Activated CD4-positive, CD25-positive, alpha-beta regulatory T cell treated with anti-CD3 and anti-CD28 coated beads, Interleukin-2, amount 50 U/mL, for 16 hours (primary cell): Measurements from ENCODE around the gene HNRNPA3.
A peak's percentile ranks its signal among the peaks of the same experiment; 100 is the strongest.
"Not testable (repeated sequence)": the region's sequence is repeated elsewhere in the genome, so short reads cannot be mapped to it uniquely, and the experiment has no call there.

Experiments
- DNase-seq: peaks from one replicate; pipeline ENCODE4 v3.0.0-alpha.2; 2020; ENCODE audit warnings: low read depth, low spot score

HNRNPA3 gene

DNA sequence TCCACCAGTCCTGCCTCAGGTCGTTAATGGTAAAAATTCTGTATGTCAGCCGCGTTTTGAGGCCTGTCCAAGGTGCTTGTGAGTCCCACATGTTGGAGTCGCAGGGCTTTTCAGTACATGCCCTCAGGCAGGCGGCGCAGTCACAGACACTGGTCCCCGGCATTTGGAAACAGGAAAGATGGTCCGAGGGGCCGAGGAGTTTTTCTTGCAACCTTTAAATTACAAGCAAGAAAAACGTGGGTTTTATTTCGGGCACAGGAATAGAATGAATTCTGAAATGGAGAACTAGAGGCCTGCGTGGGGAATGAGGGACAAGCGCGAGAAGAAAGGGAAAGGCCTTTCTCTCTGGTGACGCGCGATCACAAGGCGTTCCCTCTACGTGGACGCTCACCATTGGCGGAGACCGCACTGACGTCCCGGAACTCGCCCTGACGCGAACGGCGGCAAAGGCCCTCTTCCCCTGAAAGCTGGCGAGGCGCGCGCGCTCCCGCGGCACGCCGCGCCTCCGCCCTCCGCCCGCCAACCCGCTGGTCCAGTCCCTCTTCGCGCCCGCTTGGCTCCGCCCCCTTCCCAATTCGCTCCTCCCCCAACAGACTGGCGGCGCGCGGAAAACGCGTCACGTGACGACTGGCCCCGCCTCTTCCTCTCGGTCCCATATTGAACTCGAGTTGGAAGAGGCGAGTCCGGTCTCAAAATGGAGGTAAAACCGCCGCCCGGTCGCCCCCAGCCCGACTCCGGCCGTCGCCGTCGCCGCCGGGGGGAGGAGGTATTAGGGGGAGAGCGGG lies at the start of gene HNRNPA3:
TSS of gene HNRNPA3 (plus strand) at position 689 of the 785 bp plus-strand sequence. CDS start at position 695, 6 bp downstream.
- DNase-seq, result peak; percentile 99

DNA sequence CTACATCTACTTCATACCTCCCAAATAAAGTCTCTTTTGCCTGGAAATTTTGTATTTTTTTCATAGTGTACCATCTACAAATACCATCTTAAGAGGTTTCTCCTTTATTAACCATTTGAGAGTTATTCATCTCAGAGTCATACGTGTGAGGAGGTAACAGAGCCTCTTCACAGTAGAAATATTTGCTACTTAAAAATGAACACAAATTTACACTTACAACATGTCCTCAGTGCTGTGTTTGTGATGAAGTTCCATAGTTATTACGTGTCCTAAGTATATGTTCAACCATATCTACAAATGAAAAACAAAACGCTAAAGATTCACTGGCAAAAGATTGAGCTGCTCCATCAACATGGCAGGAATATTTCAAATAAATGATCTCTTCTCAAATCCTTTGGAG lies 48.5 kb upstream of the HNRNPA3 start:
- no peak for DNase-seq

DNA sequence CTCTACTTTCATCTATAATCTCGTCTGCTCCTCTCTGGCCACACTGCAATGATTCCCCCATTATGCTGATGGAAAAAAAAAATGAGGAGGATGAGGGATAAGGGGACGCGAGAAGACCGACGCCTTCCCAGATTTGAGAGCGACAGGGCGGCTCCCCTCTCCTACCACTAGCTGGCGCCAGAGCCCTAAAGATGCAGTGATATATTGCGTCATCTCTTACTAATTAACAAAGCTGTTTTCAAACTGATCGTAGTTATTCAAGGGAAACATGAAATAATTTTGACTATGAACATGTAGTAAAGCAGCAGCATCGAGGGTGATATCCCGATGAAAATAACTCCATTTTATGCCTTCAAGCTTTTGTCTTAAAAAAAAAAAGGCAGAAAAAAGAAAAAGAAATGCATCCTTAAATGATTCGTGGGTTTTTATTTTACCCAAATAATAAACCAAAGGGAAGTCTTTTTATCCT lies 48.0 kb upstream of the HNRNPA3 start:
- peak; percentile 71 for DNase-seq

DNA sequence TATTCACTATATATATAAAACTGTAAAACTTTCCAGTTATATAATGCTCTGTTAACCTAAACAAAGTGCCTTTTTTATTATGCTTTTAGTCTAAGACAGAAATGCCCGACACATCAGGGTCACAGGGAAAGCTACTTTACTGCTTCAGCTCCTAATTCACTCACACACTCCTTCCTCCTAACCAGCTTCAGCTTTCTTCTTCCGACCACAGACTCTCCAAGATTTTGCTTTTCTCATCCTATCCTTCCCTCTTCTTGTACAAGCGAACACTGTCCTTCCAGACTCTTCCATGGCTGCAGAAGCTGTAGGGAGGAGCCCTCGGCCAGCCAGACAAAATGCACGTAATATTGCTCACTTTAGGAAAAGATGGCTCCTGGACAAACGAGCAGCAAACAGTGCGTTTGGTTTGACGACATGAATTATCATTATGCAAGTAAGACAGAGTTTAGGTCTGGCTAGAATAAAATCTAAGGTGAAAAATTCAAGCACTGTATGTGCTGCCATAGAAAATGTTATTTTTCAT lies 47.5 kb upstream of the HNRNPA3 start:
- no peak for DNase-seq

DNA sequence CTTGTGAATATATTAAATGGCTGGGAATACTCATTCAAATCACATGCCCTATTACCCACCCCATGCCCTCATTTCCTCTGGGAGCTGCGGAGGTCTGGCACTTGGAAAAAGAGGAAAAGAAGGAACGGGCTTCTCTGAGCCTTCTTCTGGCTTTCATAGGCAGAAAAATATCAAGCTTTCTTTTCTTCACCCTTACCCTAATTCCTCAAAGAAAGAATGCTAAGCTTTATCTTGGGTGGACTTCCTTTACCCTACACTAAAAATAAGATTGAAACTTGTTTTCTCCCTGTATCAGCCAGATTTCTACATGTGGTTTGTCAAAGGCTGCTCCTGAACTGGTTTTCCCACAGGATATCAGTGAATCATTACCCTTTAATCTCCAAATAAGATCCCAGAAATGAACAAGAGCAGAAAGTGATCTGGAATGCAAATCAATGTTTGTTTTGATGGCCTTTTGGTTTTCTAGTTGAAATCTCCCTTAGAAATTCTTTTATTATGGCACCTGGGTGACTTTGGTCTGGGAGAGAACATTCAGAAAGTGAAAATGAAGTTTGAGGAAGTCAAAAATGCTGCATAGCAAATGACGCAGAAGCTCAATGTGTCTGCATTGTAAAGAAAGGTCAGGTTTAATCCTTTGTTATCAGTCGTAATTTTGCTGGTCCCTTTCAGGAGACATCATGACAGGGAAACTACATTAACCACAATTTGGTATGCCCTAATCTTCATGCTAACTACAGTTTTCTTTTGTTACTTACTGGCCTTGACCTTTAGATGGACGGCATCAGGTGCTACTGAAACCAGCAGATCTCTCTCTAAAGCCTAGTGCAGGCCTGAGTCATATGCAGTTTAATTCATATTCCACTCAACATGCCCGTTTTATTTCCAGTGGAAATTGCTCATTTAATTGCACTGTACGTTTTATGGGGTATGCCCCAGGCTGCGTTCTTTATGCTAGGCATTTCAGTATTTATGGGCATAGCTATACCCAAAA lies 46.6 kb upstream of the HNRNPA3 start:
- no peak for DNase-seq

DNA sequence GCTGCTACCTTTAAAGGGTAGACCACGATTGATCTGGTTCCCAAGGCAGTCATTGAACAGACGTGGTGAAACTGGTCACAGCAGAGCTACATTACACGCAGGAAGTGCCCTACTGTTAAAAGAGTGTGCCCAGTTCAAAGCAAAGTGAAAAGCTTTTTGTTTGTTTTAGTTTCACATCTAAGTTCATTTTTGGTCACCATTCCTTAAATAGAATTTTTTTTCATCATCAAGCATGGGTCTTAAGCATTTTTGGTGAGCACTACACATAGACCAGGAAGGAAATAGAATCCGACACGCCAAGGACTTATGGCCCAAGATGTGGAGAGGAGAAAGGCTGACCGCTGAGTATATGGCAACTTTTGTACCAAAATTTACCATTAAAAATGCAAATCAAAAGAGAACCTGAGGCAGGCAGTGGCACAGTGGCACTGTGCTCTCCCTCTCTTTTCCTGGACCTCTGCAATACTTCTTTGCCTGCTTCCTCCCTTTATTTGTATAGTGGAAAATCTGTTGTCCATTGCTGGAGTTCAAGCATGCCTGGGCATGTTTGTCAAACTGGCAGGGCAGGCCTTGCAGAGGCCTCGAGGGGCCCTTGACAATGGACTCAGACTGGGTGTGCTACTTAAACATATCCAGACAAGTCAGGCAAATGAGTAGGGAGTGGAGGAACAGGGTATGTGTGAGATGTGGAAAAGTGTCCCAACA lies 42.6 kb upstream of the HNRNPA3 start:
- DNase-seq, result no peak

DNA sequence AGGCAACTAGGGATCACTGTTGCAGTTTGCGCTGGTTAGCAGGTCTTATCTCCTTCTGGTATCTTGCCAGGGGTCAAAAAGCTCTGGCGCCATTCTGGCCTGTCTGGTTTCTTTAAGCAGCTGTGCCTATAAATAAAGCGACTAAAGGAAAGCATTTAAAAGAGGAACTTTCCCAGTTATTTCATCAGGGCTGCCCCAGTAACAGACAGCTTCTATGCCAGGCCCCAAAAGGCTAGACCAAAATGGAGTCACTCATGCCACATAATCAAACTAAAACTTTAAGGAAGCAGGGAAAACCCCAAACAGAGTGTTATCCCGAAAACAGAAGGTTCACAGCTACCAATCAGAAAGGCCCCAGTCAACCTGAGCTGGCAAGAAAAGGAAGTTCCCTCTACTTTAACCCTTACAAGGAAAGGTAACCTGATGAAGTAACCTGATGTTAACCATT lies 41.2 kb upstream of the HNRNPA3 start:
- no peak for DNase-seq

DNA sequence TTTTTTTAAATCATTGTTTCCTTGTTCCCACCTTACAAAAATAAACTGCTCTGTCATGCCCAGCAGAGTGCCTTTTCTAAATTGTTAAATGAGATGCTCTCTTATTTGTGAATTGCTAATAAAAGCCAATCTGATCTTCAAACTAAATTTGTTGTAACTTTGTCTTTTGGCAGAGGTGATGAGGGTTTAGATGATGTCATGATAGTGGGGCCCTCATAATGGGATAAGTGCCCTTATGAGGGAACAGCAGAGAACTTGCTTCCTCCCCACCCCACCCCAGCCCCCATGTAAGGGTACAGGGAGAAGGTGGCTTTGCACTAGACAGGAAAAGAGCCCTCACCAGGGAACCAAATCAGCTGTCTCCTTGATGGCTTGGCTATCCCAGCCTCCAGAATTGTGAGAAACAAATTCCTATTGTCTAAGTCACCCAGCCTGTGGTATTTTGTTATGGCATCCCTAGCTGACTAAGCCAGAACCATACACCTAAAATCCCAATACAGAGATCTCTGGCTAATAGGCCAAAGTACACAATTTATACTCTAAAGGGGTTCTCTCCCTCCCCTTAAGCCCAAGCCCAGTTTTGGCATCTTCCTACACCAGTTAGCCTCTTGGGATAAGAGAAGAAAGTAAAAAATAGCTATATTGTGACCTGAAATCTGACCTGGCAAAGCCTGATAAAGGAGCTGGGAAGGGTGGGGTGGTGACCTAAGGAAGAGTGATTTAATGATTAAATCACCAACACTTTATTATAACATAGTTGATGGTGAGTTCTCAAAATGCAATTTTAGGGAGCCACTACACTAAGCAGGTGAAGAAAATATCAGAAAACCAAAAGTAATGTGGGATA lies 40.3 kb upstream of the HNRNPA3 start:
- DNase-seq, result no peak

DNA sequence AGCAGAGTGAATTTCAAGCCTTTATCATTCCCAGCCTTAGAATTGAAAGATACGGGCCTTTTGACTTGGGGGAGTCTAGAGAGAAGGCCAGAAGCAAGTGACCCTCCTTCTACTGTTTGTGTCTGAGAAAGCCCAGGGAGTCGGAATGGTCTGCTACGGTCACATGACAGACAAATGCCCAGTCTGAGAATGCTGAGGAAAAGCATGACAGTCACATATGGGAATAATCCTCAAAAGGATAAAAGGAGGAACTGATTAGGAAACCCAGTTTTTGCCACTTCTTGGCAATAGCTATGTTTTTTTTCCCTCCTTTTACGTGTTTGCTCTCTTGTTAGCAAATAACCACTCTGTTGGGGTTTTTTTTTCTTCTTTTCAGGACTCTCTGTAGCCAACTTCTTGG lies 38.1 kb upstream of the HNRNPA3 start:
- DNase-seq, result no peak

DNA sequence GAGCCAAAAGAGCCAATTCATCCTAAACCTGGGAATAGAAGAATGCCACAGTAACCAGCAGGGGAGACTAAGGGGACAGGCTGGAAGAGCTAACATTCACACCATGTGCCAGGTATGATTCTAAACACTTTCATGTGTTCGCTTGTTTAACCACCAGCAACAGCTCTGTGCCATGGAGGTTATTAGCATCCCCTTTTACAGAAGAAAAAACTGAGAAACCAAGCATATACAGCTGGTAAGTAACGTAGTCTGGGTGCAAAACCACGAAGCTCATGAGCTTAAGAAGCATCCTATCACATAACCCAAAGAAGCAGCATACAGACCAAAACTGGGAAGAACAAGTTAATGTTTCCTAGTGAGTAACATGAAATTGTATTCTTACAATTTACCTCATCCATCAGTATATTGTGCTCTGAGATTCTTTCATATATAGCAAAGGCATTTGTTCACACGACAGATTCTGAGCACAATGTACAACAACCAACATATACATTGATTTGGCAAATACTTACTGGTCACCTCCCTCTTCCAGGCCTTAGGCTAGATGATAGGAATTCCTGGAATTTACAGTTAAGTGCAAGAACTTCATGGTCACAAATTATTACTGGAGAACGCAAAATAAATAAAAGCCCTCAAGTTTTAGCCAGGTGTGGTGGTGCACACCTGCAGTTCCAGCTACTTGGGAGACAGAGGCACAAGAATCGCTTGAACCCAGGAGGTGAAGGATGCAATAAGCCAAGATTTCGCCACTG lies 36.5 kb upstream of the HNRNPA3 start:
- DNase-seq, result no peak

DNA sequence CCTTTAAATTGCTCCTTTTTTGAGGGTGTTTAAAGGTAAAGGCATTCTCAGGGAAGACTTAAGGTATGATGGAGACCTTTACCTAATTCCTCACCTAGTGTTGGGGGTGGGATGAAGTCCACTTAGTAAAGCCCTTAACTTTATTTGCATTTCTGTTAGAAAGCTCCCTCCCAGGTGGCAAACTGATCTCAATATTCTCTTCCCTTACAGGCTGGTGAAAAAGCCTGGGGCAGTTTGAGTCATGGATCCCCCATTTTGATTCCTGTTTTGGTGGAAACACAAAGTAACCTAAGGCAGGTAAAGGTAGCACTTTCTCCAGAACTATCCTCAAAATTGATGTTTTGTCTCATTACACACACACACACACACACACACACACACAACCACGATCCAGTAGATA lies 33.8 kb upstream of the HNRNPA3 start:
- DNase-seq, result no peak

DNA sequence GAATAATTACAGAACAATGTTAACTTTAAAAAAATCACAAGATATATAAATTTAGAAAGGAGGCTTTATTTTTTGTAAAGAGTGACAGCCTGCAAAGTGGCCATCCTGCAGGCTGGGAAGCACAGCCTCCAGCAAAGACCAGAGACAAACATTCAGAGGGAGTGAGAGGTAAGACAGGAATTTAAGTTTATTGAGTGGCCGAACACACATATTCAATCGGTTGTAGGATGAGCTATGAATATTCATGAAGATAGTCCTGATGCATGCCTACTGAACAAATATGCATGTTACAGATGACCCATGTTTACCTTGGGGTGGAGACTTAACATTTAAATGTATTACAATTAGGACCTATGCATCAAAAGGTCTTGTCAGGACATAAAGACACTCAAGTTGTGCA lies 33.4 kb upstream of the HNRNPA3 start:
- no peak for DNase-seq

DNA sequence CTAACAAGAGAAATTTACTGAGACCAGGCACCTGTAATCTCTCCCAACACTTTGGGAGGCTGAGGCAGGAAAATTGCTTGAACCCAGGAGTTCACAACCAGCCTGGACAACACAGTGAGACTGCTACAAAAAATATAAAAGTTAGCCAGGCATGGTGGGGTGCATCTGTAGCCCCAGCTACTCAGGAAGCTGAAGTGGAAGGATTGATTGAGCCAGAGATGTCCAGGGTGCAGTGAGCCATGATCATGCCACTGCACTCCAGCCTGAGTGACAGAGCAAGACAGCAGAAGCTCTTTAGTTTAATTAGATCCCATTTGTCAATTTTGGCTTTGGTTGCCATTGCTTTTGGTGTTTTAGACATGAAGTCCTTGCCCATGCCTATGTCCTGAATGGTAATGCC lies 32.9 kb upstream of the HNRNPA3 start:
- DNase-seq, result not testable (repeated sequence)

DNA sequence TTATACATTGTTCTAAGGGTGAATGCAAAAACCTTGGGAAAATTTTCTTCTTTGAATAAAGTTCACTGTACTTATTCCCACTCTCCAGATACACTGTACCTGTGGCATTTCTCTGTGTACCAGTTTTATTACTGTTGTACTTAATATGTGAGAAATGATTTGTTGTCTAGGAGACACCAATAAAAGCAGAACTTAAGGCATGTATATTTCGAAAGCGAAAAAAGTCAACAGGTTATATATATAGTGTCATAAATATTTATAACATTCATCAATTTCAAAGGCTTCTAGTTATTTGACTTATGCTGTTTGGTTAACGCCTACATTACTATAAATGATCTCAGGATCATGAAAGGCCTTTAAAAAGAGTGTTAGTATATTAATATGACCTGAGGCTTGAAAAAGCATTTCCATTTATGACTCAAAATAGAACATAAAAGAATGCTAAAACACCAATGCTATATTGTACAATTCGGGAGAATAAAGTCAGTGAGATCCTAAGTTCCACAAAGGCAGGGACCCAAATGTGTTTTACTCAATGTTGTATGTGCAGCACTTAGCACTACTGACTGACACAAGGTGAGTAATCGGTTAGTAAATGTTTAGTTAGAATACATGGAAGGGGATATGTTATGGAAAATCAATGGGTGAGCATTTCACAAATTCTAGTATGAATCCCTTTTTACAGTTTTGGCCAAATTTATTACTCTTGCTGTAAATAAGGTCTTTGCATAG lies 32.2 kb upstream of the HNRNPA3 start:
- no peak for DNase-seq

DNA sequence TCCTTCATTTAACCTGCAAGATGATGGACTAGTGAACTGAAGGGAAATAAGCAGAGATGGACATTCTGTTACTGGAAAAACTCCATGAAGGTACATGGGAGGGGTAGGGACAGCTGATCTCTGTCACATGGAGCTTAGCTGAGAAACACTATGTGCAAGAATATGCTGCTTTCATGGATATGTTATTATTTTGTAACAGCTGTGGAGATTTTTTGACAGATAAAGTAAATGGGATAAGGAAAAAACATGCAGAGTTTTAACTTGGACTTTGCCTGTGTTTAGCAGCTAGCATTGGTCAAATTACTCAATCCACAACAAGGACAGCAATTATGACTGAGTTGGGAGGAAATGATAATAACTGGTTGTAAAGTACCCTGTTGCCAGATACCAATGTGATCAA lies 28.7 kb upstream of the HNRNPA3 start:
- DNase-seq, result no peak

DNA sequence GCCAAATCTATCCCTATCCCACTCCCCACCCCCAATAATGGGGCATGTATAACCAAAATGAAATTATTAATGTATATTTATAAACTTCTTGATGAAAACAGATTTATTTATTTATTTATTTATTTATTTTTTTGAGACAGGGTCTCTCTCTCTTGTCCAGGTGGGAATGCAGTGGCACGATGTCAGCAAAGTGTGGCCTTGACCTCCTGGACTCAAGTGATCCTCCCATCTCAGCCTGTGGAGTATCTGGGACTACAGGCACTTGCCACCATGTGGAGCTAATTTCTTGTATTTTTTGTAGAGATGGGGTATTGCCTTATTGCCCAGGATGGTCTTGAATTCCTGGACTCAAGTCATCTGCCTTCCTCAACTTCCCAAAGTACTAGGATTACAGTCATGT lies 28.0 kb upstream of the HNRNPA3 start:
- DNase-seq, result no peak

DNA sequence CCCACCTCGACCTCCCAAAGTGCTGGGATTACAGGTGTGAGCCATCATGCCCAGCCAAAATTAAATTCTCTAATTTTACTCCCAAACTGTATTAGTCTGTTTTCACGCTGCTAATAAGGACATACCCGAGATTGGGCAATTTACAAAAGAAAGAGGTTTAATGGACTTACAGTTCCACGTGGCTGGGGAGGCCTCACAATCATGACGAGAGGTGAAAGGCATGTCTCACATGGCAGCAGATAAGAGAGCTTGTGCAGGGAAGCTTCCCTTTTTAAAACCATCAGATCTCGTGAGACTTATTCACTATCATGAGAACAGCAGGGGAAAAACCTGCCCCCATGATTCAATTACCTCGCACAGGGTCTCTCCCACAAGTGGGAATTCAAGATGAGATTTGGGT lies 26.6 kb upstream of the HNRNPA3 start:
- not testable (repeated sequence) for DNase-seq

DNA sequence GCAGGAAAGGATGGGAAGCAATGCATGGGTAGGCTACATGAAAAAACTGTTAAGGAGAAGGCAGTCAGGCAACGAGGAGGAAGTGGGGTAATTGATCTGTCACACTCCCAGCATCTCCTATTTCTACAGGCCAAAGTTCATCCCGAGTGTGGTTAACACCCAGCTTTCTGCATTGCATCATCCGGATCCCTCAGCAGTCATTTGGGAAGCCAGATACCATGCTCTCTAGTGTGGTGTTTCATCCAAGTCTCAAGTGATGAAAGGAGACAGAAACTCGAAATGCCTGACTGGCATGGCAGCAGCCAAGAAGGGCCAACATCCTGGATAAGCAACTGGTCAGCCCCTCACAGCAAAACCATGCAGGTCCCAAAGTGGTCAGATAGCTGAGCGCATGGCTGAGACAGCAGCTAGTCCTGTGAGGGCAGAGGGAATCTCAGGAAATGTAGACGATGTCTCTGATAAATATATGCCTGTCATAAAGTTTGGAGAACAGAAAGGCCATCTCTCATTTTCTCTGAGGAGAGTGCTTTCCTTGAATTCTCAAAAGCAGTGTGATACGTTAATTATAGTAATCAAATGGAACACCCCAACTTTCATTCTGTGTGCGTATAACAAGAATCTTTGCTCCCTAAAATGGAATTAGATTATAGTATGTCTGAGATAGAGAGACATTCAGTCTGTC lies 24.8 kb upstream of the HNRNPA3 start:
- no peak for DNase-seq
